GM23338 (cell line): ENCODE results near the gene SLFN12L. TPM values are rescaled to one million over a fixed set of nuclear protein-coding genes. Genes with fewer than 3 reads are reported as not detected.

ENCODE experiments used
- ATAC-seq: fragments of 200-7000 bp; cut with Tn5 transposase; 3 replicates; pipeline ENCODE4 v1.9.1; 2020
- DNase-seq: peaks from one replicate; pipeline ENCODE4 v3.0.0-alpha.2; 2015; ENCODE audit warnings: low spot score
- H2AFZ ChIP-seq: fragments of 200-600 bp; sonication (generic); 2 replicates; pipeline ENCODE4 v1.8.0; 2016; ENCODE audit warnings: antibody characterized with exemption, mild to moderate bottlenecking, moderate library complexity
- H3F3A ChIP-seq: fragments of 200-600 bp; sonication (generic); replicated peaks from 2 replicates; pipeline ENCODE4 v1.8.0; 2017; ENCODE audit warnings: antibody characterized with exemption, mixed run types, low read depth
- H3K27ac ChIP-seq: fragments of 200-600 bp; sonication (generic); 2 replicates; pipeline ENCODE4 v1.6.1; 2016; ENCODE audit warnings: low read depth
- H3K27me3 ChIP-seq: fragments of 200-600 bp; sonication (generic); 2 replicates; pipeline ENCODE4 v1.8.0; 2016; ENCODE audit warnings: mild to moderate bottlenecking, mixed run types, moderate library complexity; ENCODE audit not compliant: insufficient read depth
- H3K36me3 ChIP-seq: fragments of 200-600 bp; sonication (generic); 2 replicates; pipeline ENCODE4 v1.8.0; 2016; ENCODE audit warnings: mild to moderate bottlenecking; ENCODE audit not compliant: insufficient read depth
- H3K4me1 ChIP-seq: fragments of 200-600 bp; sonication (generic); 2 replicates; pipeline ENCODE4 v1.8.0; 2016; ENCODE audit warnings: mild to moderate bottlenecking, moderate library complexity; ENCODE audit not compliant: insufficient read depth
- H3K4me2 ChIP-seq: fragments of 200-600 bp; sonication (generic); 2 replicates; pipeline ENCODE4 v1.7.1; 2017; ENCODE audit warnings: mixed run types
- H3K4me3 ChIP-seq: fragments of 200-600 bp; sonication (generic); 2 replicates; pipeline ENCODE4 v1.6.1; 2016; ENCODE audit warnings: mixed run types
- H3K79me2 ChIP-seq: fragments of 200-600 bp; sonication (generic); replicated peaks from 2 replicates; pipeline ENCODE4 v1.8.0; 2017; ENCODE audit warnings: mild to moderate bottlenecking; ENCODE audit not compliant: insufficient read depth
- H3K9me2 ChIP-seq: fragments of 200-600 bp; sonication (generic); 2 replicates; pipeline ENCODE4 v1.8.0; 2017; ENCODE audit not compliant: insufficient read depth
- H4K20me1 ChIP-seq: fragments of 200-600 bp; sonication (generic); replicated peaks from 2 replicates; pipeline ENCODE4 v1.8.0; 2017; ENCODE audit warnings: mild to moderate bottlenecking; ENCODE audit not compliant: insufficient read depth
- H3K27ac Mint-ChIP-seq: 2 replicates; pipeline ENCODE4 v1.8.0; 2020; ENCODE audit warnings: inconsistent platforms, mild to moderate bottlenecking, moderate library complexity, mixed read lengths
- H3K27me3 Mint-ChIP-seq: 3 replicates; pipeline ENCODE4 v1.8.0; 2022; ENCODE audit warnings: low read depth, mild to moderate bottlenecking, moderate library complexity, mixed read lengths, inconsistent platforms; ENCODE audit not compliant: insufficient read depth, poor library complexity
- H3K36me3 Mint-ChIP-seq: 3 replicates; pipeline ENCODE4 v1.8.0; 2021; ENCODE audit warnings: low read depth, mild to moderate bottlenecking, inconsistent platforms, moderate library complexity, mixed read lengths
- H3K4me1 Mint-ChIP-seq: 3 replicates; pipeline ENCODE4 v1.8.0; 2020; ENCODE audit warnings: mild to moderate bottlenecking, inconsistent platforms, mixed read lengths
- H3K4me3 Mint-ChIP-seq: 3 replicates; pipeline ENCODE4 v1.8.0; 2021; ENCODE audit warnings: moderate library complexity, mild to moderate bottlenecking, inconsistent platforms, mixed read lengths
- H3K9me3 Mint-ChIP-seq: 3 replicates; pipeline ENCODE4 v1.8.0; 2020; ENCODE audit warnings: moderate library complexity, mild to moderate bottlenecking, inconsistent platforms, mixed read lengths
- CREB1 ChIP-seq: fragments of 250-450 bp; sonication (Bioruptor Pico); IDR thresholded peaks from 2 replicates; pipeline ENCODE4 v1.5.0; 2020; ENCODE audit warnings: low read depth, mild to moderate bottlenecking, moderate library complexity
- CTCF ChIP-seq, 2 experiments: fragments of 200-600 bp in 1 of 2; sonication (generic) in 1 of 2; conservative IDR thresholded peaks; 2 replicates each; pipeline versions ENCODE4 v1.5.1 to v1.6.1; 2016 to 2017; ENCODE audit warnings: antibody characterized with exemption in 2 of 2, low read depth in 2 of 2, mild to moderate bottlenecking in 2 of 2, moderate library complexity in 1 of 2
- EZH2 ChIP-seq: fragments of 200-600 bp; sonication (generic); IDR thresholded peaks from one replicate; pipeline ENCODE4 v1.8.0; 2017; ENCODE audit warnings: antibody characterized with exemption, mild to moderate bottlenecking, low read depth; ENCODE audit not compliant: unreplicated experiment
- EZH2phosphoT487 ChIP-seq: fragments of 200-600 bp; sonication (generic); IDR thresholded peaks from one replicate; pipeline ENCODE4 v1.8.1; 2018; ENCODE audit warnings: antibody characterized with exemption; ENCODE audit not compliant: unreplicated experiment
- JUNB ChIP-seq: IDR thresholded peaks from one replicate; pipeline ENCODE4 v1.6.1; 2016; ENCODE audit warnings: antibody characterized with exemption; ENCODE audit not compliant: unreplicated experiment
- NANOG ChIP-seq: IDR thresholded peaks from 2 replicates; pipeline ENCODE4 v1.6.1; 2016; ENCODE audit warnings: antibody characterized with exemption, borderline replicate concordance
- POLR2AphosphoS5 ChIP-seq: IDR thresholded peaks from 2 replicates; pipeline ENCODE4 v1.6.1; 2016; ENCODE audit warnings: antibody characterized with exemption, low read depth
- STAT1 ChIP-seq: IDR thresholded peaks from one replicate; pipeline ENCODE4 v1.6.1; 2016; ENCODE audit warnings: antibody characterized with exemption; ENCODE audit not compliant: unreplicated experiment
- ZNF114 ChIP-seq: fragments of 250-450 bp; sonication (Bioruptor Pico); IDR thresholded peaks from 2 replicates; pipeline ENCODE4 v1.5.0; 2020; ENCODE audit warnings: mild to moderate bottlenecking, moderate library complexity
- ZNF331 ChIP-seq: fragments of 250-450 bp; sonication (Bioruptor Pico); IDR thresholded peaks from 2 replicates; pipeline ENCODE4 v1.5.0; 2020; ENCODE audit warnings: low read depth, mild to moderate bottlenecking, moderate library complexity
- polyA plus RNA-seq: library from polyadenylated mRNA; unstranded; fragments of >200 nt; fragmentation: Nextera tagmentation; extraction: Ambion mirVana; gene quantifications from 2 replicates; pipeline ENCODE4 v1.2.1, GENCODE V29; 2016
- total RNA-seq: library from RNA; depleted of rRNA; stranded (reverse); fragments of >200 nt; shearing (Covaris generic); gene quantifications from 2 replicates; pipeline ENCODE4 v1.2.3, GENCODE V29; 2014
- TF ChIP-seq, protein P1 (sequence below): IDR thresholded peaks from 2 replicates; pipeline ENCODE4 v1.6.1; 2016; ENCODE audit warnings: antibody characterized with exemption
- TF ChIP-seq, protein P2 (sequence below): IDR thresholded peaks from one replicate; pipeline ENCODE4 v1.6.1; 2018; ENCODE audit warnings: antibody characterized with exemption; ENCODE audit not compliant: unreplicated experiment
- TF ChIP-seq, protein P3 (sequence below): fragments of 250-450 bp; sonication (Bioruptor Pico); IDR thresholded peaks from 2 replicates; pipeline ENCODE4 v1.5.0; 2020; ENCODE audit warnings: mild to moderate bottlenecking, moderate library complexity

Gene SLFN12L
- total and polyA plus RNA-seq, 2 experiments from 2014 or later: not detected

DNA sequence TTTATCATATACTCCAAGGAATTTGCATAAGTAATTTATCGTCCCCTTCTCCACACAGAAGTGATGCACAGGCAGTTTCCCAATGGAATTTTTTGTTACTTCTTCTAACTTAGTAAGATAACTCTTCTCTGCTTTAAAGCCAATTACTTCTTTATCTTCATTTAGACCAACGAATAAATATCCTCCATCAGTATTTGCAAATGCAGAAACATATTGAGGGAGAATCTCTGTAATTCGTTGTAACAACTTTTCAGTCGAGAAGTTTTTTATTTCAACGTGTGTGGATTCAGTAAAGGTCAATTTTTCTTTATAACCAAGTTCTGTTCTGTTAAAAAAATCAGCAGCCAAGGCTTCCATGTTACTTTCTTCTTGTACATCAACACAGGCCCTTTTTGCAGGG lies 58.2 kb downstream of the SLFN12L start:
- Mint-ChIP-seq H3K27ac (no peak overlapping the region), H3K4me3 (no peak overlapping the region), H3K9me3 (peaks cover 15% of the 10 kb centered on the region), H3K4me1 (no peaks in the 10 kb centered on the region), H3K36me3 (no peaks in the 10 kb centered on the region), H3K27me3 (peaks cover 24% of the 10 kb centered on the region)
- H3K27me3 ChIP-seq: peaks cover 93% of the 10 kb centered on the region
- no peak for ATAC-seq
- no peaks in the 10 kb centered on the region for H3K9me2 ChIP-seq
- H4K20me1 ChIP-seq: no peaks in the 10 kb centered on the region
- H3K36me3 ChIP-seq: no peaks in the 10 kb centered on the region
- H3K79me2 ChIP-seq: no peaks in the 10 kb centered on the region
- no peaks in the 10 kb centered on the region for H3K4me1 ChIP-seq
- H3K27ac ChIP-seq: no peak overlapping the region
- TF ChIP-seq NANOG: no peak
- TF ChIP-seq CTCF (conservative IDR thresholded peaks at IDR 0.05; ENCODE audit: low read depth in 2 of 2): no peak
- TF ChIP-seq, protein P1, sequence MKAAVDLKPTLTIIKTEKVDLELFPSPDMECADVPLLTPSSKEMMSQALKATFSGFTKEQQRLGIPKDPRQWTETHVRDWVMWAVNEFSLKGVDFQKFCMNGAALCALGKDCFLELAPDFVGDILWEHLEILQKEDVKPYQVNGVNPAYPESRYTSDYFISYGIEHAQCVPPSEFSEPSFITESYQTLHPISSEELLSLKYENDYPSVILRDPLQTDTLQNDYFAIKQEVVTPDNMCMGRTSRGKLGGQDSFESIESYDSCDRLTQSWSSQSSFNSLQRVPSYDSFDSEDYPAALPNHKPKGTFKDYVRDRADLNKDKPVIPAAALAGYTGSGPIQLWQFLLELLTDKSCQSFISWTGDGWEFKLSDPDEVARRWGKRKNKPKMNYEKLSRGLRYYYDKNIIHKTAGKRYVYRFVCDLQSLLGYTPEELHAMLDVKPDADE: no peak
- no peak for TF ChIP-seq CREB1 (CRISPR knock-in tag)
- TF ChIP-seq, protein P2, sequence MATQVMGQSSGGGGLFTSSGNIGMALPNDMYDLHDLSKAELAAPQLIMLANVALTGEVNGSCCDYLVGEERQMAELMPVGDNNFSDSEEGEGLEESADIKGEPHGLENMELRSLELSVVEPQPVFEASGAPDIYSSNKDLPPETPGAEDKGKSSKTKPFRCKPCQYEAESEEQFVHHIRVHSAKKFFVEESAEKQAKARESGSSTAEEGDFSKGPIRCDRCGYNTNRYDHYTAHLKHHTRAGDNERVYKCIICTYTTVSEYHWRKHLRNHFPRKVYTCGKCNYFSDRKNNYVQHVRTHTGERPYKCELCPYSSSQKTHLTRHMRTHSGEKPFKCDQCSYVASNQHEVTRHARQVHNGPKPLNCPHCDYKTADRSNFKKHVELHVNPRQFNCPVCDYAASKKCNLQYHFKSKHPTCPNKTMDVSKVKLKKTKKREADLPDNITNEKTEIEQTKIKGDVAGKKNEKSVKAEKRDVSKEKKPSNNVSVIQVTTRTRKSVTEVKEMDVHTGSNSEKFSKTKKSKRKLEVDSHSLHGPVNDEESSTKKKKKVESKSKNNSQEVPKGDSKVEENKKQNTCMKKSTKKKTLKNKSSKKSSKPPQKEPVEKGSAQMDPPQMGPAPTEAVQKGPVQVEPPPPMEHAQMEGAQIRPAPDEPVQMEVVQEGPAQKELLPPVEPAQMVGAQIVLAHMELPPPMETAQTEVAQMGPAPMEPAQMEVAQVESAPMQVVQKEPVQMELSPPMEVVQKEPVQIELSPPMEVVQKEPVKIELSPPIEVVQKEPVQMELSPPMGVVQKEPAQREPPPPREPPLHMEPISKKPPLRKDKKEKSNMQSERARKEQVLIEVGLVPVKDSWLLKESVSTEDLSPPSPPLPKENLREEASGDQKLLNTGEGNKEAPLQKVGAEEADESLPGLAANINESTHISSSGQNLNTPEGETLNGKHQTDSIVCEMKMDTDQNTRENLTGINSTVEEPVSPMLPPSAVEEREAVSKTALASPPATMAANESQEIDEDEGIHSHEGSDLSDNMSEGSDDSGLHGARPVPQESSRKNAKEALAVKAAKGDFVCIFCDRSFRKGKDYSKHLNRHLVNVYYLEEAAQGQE: no peak
- no peak for TF ChIP-seq STAT1
- TF ChIP-seq, protein P3, sequence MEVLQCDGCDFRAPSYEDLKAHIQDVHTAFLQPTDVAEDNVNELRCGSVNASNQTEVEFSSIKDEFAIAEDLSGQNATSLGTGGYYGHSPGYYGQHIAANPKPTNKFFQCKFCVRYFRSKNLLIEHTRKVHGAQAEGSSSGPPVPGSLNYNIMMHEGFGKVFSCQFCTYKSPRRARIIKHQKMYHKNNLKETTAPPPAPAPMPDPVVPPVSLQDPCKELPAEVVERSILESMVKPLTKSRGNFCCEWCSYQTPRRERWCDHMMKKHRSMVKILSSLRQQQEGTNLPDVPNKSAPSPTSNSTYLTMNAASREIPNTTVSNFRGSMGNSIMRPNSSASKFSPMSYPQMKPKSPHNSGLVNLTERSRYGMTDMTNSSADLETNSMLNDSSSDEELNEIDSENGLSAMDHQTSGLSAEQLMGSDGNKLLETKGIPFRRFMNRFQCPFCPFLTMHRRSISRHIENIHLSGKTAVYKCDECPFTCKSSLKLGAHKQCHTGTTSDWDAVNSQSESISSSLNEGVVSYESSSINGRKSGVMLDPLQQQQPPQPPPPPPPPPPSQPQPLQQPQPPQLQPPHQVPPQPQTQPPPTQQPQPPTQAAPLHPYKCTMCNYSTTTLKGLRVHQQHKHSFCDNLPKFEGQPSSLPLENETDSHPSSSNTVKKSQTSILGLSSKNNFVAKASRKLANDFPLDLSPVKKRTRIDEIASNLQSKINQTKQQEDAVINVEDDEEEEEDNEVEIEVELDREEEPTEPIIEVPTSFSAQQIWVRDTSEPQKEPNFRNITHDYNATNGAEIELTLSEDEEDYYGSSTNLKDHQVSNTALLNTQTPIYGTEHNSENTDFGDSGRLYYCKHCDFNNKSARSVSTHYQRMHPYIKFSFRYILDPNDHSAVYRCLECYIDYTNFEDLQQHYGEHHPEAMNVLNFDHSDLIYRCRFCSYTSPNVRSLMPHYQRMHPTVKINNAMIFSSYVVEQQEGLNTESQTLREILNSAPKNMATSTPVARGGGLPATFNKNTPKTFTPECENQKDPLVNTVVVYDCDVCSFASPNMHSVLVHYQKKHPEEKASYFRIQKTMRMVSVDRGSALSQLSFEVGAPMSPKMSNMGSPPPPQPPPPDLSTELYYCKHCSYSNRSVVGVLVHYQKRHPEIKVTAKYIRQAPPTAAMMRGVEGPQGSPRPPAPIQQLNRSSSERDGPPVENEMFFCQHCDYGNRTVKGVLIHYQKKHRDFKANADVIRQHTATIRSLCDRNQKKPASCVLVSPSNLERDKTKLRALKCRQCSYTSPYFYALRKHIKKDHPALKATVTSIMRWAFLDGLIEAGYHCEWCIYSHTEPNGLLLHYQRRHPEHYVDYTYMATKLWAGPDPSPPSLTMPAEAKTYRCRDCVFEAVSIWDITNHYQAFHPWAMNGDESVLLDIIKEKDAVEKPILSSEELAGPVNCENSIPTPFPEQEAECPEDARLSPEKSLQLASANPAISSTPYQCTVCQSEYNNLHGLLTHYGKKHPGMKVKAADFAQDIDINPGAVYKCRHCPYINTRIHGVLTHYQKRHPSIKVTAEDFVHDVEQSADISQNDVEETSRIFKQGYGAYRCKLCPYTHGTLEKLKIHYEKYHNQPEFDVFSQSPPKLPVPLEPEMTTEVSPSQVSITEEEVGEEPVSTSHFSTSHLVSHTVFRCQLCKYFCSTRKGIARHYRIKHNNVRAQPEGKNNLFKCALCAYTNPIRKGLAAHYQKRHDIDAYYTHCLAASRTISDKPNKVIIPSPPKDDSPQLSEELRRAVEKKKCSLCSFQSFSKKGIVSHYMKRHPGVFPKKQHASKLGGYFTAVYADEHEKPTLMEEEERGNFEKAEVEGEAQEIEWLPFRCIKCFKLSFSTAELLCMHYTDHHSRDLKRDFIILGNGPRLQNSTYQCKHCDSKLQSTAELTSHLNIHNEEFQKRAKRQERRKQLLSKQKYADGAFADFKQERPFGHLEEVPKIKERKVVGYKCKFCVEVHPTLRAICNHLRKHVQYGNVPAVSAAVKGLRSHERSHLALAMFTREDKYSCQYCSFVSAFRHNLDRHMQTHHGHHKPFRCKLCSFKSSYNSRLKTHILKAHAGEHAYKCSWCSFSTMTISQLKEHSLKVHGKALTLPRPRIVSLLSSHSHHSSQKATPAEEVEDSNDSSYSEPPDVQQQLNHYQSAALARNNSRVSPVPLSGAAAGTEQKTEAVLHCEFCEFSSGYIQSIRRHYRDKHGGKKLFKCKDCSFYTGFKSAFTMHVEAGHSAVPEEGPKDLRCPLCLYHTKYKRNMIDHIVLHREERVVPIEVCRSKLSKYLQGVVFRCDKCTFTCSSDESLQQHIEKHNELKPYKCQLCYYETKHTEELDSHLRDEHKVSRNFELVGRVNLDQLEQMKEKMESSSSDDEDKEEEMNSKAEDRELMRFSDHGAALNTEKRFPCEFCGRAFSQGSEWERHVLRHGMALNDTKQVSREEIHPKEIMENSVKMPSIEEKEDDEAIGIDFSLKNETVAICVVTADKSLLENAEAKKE: no peak
- TF ChIP-seq ZNF331 (CRISPR knock-in tag): no peak
- no peak for TF ChIP-seq ZNF114
- TF ChIP-seq JUNB: no peak
- TF ChIP-seq EZH2: no peak
- TF ChIP-seq POLR2AphosphoS5: no peak
- no peak for TF ChIP-seq EZH2phosphoT487
- H3K4me2 ChIP-seq: no peak overlapping the region
- no peak overlapping the region for H2AFZ ChIP-seq
- H3F3A ChIP-seq: no peaks in the 10 kb centered on the region
- H3K4me3 ChIP-seq: no peak overlapping the region
- no peak for DNase-seq
